Measurements from ENCODE around the gene BACH2.
"Not testable (repeated sequence)": the region's sequence is repeated elsewhere in the genome, so short reads cannot be mapped to it uniquely, and the experiment has no call there.

The BACH2 gene

GRCh38 chr6:89936177-89936576 is 360.5 kb downstream of the BACH2 start:
- DNase-seq, result no peak

DNA sequence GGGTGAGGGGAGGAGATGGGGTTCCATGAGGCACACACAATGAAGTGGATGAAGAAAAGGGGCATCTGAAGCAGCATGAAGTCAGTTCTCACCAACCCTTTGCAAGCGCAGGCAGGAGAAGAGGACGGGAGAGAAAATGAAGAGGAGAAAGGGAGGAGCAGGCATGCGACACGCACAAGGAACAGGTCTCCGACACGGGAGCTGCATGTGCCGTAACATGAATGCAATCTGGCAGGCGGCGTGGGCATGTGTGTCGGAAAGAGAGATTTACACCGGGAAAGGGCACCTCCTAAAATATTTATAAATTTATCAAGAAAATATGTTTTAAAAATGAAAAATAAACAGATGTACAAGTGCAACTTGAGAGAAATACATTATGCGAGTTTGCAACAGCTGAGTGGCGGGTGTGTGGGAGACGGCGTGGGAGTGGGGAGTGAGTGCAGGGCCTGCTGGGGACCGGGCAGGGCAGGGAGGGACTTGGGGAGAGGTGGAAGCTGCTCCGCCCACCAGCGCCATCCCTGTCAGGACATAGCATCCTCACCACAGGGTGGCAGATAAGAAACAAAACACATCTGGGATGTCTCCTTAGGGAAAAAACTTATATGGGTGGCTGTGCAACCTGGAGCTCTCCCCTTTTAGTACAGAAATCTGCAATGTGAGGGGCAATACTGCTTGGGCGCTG is 361.8 kb downstream of the BACH2 start:
- DNase-seq, result no peak

DNA sequence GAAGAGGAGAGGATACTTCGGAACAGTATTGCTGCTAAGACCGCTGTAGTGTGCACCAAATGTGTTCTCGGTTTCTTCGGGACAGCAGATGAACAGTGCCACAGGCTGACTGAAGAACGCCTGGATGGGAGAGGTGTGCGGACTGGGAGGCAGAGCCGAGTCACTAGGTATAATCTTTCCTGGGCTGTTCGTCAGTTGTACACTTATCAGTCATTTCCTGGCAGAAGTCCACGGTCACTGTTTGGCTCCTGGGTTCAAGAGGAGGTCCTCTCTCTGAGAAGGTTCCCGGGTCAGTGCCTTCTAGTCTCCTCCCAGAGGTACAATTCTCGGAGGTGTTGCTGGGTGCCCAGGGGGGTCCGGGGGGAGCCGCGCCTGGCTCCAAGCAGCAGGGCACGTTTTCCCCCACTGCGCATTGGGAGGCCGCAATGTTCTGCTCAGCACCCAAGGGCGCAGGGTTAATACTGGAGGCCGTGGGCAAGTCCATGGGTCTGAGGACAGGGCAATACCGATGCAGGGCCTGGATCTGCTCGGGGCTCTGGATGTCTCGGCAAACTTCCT is 364.3 kb downstream of the BACH2 start:
- no peak for DNase-seq

DNA sequence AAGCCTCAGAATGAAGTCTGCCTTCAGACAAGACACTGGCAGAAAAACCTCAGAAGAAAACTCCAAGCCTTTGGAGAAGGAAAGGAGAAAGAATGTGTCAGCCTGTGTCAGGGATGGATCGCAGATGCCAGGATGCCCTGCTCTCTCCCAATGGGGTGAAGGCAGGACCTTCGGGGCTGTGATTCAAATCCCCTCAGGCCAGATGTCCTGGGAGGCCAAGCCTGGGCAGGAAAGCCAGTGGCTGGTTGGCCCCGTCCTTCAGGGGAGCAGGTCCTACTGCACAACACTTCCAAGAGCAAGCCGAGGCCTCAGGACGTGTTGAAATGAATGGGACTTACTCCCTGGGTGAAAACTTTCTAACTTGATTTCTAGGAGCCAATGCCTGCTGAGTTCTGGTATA is 365.9 kb downstream of the BACH2 start:
- DNase-seq, result no peak

GRCh38 chr6:89928604-89929003 is 368.0 kb downstream of the BACH2 start:
- DNase-seq, result no peak

GRCh38 chr6:89927791-89928550 is 368.7 kb downstream of the BACH2 start:
- no peak for DNase-seq

- no peak for DNase-seq
These were observed 369.4 kb downstream of the BACH2 start for GRCh38 chr6:89927264-89927663.

DNA sequence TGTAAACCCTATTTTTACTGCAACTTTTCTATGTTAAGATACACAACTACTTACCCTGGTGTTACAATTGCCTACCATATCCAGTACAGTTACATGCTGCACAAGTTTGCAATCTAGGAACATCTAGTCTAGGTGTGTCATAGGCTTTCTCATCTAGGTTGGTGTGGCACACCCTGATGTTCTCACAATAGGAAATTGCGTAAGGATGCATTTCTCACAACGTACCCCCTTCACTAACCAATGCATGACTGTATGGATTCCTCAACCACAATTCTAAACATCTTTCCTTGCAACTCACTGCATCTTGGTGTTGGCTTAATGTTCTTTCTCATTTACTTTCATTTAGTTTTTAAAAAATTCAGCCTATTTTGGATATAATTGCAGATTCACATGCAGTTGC is 370.8 kb downstream of the BACH2 start:
- no peak for DNase-seq

- DNase-seq, result no peak
These were observed 372.4 kb downstream of the BACH2 start for GRCh38 chr6:89924231-89924630.

- no peak for DNase-seq
These were observed 375.0 kb downstream of the BACH2 start for GRCh38 chr6:89921691-89922090.

GRCh38 chr6:89921197-89921596 is 375.4 kb downstream of the BACH2 start:
- no peak for DNase-seq

GRCh38 chr6:89917801-89918366 is 378.8 kb downstream of the BACH2 start:
- DNase-seq, result no peak

- no peak for DNase-seq
These were observed 379.4 kb downstream of the BACH2 start for GRCh38 chr6:89917216-89917615.

DNA sequence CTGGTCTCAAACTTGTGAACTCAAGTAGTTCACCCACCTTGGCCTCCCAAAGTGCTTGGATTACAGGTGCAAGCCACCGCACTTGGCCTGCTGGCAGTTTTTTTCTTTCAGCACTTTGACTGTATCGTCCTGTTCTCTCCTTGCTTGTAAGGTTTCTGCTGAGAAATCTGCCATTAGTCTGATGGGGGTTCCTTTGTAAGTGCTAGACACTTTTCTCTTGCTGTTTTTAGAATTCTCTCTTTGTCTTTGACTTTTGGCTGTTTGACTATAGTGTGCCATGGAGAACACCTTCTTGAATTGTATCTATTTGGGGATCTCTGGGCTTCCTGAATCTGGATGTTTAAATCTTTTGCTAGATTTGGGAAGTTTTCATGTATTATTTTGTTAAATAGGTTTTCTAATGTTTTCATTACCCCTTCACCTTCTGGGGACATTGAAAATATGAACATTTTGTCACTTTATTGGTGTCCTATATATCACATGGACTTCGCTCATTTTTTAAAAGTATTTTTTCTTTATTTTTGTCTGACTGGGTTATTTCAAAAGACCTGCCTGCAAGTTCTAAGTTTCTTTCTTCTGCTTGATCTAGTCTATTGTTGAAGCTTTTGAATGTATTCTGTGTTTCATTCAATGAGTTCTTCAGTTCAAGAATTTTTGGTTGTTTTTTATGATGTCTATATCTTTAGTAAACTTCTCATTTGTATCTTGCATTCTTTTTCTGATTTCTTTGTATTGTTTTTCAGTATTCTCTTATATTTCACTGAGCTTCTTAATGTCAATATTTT is 380.3 kb downstream of the BACH2 start:
- no peak for DNase-seq

DNA sequence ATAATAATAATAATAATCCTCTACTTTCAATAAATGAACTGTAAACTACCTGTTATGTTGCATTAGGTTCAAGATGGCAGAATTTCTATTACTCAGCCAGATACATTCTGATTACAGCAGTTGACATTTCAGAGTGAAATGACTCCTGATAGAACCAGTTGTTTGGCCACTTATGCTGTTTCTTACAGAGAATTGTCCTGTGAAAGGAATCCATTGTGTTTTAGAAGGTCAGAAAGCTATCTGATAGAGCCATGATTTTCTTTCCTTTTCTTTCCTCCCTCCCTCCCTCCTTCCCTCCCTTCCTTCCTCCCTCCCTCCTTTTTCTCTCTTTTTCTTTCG is 385.8 kb downstream of the BACH2 start:
- DNase-seq, result no peak

DNA sequence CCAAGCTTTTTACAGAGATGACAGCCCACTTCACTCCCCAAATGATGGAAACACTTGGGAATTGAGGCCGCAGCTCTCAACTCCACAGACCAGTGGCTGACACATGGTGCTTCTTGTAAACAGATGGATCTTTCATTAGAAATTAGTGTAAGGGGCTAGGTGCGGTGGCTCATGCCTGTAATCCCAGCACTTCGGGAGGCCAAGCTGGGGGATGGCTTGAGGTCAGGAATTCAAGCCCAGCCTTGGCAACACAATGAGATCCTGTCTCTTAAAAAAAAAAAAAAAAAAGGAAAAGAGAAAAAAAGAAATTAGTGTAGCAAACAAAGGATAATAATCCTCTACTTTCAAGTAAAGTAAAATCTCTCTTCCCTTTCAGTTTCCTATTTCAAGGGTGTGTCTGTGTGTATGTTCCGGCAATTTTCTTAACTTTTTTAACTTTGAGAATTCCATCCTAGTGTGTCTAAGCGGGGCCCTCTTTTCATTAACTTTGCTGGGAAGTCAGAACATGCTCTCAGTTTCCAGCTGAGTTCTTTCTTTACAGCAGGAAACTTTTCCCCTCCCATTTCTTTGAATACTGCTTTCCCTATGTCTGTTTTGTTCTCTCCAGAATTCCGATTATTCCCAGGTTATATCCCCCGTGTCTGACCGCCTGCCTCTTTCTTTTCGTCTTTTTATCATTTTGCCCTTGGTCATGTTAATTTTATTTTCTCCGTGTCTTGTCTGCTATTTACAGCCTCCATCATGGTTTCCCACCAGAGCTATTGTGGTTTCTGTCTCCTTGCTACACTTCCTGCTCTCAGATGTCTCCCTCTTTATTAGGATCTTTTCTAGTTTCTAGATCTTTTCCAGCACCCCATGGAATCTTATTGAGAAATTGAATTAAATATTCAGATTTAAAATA is 386.4 kb downstream of the BACH2 start:
- DNase-seq, result not testable (repeated sequence)

DNA sequence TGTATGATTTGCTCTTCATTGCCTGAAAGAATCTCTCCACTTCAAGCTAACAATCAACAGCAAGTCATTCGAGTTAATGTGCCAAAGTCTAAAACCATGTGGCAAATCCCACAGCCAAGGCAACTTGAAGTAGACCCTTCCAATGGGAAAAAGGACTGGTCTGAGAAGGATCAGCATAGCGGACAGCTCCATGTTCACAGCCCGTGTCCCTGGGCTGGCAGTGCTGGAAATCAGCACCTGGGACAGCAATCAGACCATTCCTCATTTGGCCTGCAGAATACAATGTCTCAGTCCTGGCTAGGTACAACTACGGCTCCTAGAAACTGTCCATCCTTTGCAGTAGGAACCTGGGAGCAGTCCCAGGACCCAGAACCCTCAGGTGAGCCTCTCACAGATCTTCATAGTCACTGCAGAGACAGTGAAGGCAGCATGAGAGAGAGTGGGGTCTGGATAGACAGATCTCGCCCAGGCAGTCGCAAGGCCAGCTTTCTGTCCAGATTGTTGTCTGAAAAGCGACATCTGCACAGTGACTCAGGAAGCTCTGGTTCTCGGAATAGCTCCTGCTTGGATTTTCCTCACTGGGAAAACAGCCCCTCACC is 401.3 kb downstream of the BACH2 start:
- peak; percentile 36 for DNase-seq

DNA sequence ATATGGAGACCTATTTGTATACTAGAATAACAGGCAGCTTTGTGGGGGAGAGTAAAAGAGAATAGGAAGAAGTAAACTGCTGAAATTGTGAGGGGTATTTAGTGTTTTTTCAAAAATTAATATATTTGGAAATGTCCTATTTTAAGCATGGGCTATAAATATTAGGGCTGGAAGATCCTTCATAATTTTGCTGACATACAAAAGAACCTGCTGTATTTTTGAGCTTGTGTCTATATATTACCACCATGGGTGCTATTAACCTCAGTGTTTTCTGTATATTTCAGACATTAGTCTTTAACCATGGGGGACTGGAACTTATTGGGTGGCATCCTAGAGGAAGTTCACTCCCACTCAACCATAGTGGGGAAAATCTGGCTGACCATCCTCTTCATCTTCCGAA is 402.5 kb downstream of the BACH2 start, which contains the start of gene GJA10:
GJA10 (plus strand) TSS at position 301 of the 400 bp plus-strand sequence; CDS start at position 301, 0 bp downstream.
- no peak for DNase-seq

GRCh38 chr6:89892577-89892976 is 404.1 kb downstream of the BACH2 start:
- DNase-seq, result not testable (repeated sequence)

DNA sequence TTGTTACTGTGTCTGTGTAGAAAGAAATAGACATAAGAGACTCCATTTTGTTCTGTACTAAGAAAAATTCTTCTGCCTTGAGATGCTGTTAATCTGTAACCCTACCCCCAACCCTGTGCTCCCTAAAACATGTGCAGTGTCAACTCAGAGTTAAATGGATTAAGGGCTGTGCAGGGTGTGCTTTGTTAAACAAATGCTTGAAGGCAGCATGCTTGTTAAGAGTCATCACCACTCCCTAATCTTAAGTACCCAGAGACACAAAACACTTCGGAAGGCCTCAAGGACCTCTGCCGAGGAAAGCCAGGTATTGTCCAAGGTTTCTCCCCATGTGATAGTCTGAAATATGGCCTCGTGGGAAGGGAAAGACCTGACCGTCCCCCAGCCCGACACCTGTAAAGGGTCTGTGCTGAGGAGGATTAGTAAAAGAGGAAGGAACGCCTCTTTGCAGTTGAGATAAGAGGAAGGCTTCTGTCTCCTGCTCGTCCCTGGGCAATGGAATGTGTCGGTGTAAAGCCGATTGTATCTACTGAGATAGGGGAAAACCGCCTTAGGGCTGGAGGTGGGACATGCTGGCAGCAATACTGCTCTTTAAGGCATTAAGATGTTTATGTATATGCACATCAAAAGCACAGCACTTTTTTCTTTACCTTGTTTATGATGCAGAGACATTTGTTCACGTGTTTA is 405.7 kb downstream of the BACH2 start:
- not testable (repeated sequence) for DNase-seq
